ENCODE results near the gene PADI3. TPM values are rescaled to one million over a fixed set of nuclear protein-coding genes. Genes with fewer than 3 reads are reported as not detected.

The PADI3 gene
- total RNA-seq, 1 donor, result not detected

DNA sequence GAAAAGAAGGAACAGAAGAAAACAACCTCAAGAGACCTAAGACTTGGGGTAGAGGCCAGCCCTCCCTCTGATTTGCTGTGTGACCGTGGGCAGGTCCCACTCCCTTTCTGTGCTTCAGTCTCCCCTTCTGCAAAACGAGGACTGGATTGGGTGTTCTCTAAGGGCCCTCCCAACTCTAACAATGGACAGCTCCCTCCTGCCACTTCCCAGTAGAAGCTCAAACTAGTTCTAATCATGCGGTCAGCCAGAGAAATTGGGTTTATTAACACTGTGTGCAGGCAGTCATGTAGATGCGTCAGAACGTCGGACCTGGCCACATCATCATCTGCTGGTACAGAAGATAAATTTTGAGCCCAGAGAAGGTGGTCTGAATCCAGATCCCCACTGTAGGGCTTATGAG lies 57.5 kb downstream of the PADI3 start:
- H3K4me3 ChIP-seq (ENCODE audit: low read depth, low read length), result no peak overlapping the region
- DNase-seq (ENCODE audit: low read depth), result no peak
- TF ChIP-seq, protein P1, sequence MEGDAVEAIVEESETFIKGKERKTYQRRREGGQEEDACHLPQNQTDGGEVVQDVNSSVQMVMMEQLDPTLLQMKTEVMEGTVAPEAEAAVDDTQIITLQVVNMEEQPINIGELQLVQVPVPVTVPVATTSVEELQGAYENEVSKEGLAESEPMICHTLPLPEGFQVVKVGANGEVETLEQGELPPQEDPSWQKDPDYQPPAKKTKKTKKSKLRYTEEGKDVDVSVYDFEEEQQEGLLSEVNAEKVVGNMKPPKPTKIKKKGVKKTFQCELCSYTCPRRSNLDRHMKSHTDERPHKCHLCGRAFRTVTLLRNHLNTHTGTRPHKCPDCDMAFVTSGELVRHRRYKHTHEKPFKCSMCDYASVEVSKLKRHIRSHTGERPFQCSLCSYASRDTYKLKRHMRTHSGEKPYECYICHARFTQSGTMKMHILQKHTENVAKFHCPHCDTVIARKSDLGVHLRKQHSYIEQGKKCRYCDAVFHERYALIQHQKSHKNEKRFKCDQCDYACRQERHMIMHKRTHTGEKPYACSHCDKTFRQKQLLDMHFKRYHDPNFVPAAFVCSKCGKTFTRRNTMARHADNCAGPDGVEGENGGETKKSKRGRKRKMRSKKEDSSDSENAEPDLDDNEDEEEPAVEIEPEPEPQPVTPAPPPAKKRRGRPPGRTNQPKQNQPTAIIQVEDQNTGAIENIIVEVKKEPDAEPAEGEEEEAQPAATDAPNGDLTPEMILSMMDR (IDR thresholded peaks at IDR 0.05; ENCODE audit: insufficient read depth, low read depth, low read length), result no peak

DNA sequence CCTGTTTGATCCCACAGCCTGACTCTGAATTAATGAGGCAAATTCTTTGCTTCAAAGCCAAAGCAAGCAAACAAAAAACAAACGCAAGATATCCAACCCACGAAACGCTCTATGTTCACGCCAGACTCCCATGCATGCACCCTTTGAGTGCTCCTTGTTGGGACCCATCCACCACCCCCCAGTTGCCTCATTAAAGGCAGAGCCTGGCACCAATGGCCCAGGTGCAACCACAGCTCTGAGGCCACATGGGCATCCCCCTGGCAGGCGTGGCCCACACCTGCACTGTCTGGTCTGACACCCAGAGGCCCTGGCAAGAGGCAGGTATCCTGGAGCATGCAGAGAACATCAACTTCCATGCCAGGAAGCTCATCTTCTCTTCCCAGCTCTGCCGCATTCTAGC lies 58.0 kb downstream of the PADI3 start:
- TF ChIP-seq, protein P1 (IDR thresholded peaks at IDR 0.05; ENCODE audit: insufficient read depth, low read depth, low read length), result no peak
- no peak overlapping the region for H3K4me3 ChIP-seq (ENCODE audit: low read depth, low read length)
- DNase-seq (ENCODE audit: low read depth), result no peak

DNA sequence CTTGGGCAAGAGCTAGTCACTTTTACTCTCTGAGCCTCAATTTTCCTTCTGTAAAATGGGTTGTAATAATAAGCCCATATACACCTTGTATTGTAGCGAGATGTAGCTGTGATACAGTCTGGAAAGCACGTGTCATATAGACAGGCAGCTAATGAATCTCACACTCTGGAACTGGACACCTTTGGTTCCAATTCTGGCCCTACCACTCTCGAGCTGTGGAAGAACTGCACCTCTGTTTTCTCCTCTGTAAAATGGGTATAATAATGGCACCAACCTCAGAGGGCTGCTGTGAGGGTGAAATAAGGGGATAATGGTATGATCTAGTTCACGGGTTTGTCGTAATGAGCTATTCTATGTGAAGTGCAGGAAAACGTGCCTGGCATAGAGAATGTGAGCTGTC lies 58.4 kb downstream of the PADI3 start:
- no peak for DNase-seq (ENCODE audit: low read depth)
- no peak overlapping the region for H3K4me3 ChIP-seq (ENCODE audit: low read depth, low read length)
- TF ChIP-seq, protein P1 (IDR thresholded peaks at IDR 0.05; ENCODE audit: insufficient read depth, low read depth, low read length), result no peak

DNA sequence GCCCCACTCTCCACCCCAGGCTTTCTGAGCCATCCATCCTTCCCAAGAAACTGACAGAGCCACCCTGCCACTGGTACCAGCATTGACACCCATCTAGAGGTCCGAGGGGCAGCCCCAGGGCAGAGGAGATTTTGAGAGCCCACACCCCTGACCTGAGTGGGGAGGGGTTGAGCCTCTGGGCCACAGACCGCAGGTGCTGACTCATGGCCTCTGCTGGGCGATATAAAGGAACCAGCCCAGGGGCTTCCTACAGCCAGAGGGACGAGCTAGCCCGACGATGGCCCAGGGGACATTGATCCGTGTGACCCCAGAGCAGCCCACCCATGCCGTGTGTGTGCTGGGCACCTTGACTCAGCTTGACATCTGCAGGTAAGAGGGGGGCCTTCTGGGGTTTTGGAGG lies 59.0 kb downstream of the PADI3 start, which contains the start of gene PADI4:
PADI4 (plus strand) TSS at position 252 of the 400 bp plus-strand sequence; CDS start at position 278, 26 bp downstream.
- TF ChIP-seq, protein P1 (IDR thresholded peaks at IDR 0.05; ENCODE audit: insufficient read depth, low read depth, low read length), result no peak
- no peak within 1 kb of the TSS for H3K4me3 ChIP-seq (ENCODE audit: low read depth, low read length)
- no peak for DNase-seq (ENCODE audit: low read depth)

DNA sequence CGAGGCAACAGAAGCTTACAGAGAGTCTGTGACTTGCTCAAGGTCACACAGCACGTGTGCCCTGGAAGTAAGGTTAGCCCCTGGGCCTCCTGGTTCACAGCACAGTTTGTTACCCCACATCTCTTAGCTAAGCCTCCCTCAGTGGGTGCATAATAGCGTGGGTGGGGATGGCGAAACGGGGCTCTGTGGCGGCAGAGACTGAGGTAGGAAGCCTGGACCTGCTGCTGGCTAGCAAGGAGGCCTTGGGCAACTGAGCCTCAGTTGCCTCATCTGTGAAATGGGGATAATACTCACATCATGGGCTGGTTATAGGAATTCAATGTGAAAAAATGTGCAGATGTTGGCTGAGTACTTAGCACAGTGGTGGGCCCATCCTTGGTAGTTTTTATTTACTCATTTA lies 59.7 kb downstream of the PADI3 start:
- TF ChIP-seq, protein P1 (IDR thresholded peaks at IDR 0.05; ENCODE audit: insufficient read depth, low read depth, low read length), result no peak
- no peak for DNase-seq (ENCODE audit: low read depth)

DNA sequence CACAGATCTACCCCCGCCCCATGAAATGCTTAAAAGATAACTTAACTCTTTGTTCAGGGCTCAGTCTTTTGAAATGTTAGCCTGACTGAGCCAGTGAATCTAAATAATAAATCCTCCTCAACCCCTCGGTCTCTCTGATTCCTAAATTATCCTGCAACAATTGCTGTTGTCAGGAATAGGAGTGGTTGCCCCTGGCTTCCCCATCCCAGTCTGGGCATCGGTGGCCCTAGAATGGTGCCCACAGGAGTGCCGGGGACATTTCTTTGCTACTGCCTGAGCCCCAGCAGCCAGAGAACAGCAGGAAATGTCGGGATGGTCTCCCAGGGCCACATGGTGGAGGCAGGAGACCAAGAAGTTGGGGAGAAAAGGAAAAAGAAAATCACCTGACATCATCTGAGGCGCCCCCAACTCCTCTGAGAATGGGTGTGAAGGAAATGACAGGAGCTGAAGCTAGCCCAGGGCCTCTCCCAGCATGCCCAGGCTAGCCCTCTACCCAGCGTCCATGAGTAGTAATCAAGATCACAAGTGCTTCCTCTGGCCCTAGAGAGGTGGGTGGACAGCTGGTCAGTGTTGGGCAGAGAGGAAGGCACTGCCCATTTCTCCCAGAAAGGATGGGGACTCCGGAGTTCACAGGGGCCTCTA lies 60.6 kb downstream of the PADI3 start:
- no peak for DNase-seq (ENCODE audit: low read depth)
- no peak overlapping the region for H3K4me3 ChIP-seq (ENCODE audit: low read depth, low read length)
- TF ChIP-seq, protein P1 (IDR thresholded peaks at IDR 0.05; ENCODE audit: insufficient read depth, low read depth, low read length), result no peak

More for the DNA sequence above, 59.7 kb downstream of the PADI3 start:
- no peak overlapping the region for H3K4me3 ChIP-seq (ENCODE audit: low read depth, low read length)

Measured in fibroblast of villous mesenchyme (primary cell).